ENCODE measurements around the gene MYO16.

GRCh38 chr13:109135018-109135417 lies 505.6 kb downstream of the MYO16 start:
- TF ChIP-seq, protein P1, sequence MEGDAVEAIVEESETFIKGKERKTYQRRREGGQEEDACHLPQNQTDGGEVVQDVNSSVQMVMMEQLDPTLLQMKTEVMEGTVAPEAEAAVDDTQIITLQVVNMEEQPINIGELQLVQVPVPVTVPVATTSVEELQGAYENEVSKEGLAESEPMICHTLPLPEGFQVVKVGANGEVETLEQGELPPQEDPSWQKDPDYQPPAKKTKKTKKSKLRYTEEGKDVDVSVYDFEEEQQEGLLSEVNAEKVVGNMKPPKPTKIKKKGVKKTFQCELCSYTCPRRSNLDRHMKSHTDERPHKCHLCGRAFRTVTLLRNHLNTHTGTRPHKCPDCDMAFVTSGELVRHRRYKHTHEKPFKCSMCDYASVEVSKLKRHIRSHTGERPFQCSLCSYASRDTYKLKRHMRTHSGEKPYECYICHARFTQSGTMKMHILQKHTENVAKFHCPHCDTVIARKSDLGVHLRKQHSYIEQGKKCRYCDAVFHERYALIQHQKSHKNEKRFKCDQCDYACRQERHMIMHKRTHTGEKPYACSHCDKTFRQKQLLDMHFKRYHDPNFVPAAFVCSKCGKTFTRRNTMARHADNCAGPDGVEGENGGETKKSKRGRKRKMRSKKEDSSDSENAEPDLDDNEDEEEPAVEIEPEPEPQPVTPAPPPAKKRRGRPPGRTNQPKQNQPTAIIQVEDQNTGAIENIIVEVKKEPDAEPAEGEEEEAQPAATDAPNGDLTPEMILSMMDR (IDR thresholded peaks at IDR 0.05; ENCODE audit: low read depth, low read length, poor library complexity, severe bottlenecking) = no peak
- no peak for TF ChIP-seq EZH2phosphoT487 (IDR thresholded peaks at IDR 0.05; ENCODE audit: borderline replicate concordance, low read length)
